NCI-H345 treated with DMSO at 0.1 percent for 48 hours (cell line): ENCODE data around the gene NOSIP.

Source experiments
- DNase-seq: peaks from one replicate; lab custom pipeline; 2025; ENCODE audit not compliant: unreplicated experiment; lab: John Stamatoyannopoulos, UW

The NOSIP gene

DNA sequence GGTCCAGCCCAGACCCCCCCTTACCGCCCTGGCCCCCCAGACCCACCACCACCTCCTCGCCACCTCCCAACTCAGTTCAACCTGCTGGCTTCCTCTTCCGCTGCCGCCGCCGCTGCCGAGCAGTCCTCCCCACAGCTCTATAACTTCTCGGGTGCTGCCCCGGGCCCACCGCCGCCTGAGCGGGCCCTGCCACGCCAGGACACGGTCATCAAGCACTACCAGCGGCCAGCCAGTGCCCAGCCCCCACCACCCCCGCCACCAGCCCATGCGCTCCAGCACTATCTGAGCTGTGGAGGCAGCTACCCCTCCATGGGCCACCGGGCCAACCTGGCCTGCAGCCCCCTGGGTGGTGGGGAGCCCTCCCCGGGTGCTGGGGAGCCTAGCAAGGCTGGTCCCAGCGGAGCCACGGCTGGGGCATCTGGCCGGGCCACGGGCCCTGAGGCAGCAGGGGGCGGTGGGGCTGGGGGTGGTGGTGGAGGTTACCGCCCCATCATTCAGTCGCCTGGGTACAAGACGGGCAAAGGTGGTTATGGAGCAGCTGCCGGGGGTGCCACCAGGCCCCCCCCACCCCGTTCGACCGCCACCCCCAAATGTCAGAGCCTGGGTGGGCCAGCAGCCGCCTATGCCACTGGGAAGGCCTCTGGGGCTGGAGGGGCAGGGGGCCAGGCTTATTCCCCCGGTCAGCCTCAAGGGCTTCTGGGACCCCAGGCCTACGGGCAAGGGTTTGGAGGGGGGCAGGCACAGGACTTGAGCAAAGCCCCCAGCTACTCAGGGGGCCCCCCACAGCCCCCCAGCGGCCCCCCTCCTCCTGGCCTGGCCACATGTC, 14.8 kb upstream of the NOSIP start:
- DNase-seq, result no peak

DNA sequence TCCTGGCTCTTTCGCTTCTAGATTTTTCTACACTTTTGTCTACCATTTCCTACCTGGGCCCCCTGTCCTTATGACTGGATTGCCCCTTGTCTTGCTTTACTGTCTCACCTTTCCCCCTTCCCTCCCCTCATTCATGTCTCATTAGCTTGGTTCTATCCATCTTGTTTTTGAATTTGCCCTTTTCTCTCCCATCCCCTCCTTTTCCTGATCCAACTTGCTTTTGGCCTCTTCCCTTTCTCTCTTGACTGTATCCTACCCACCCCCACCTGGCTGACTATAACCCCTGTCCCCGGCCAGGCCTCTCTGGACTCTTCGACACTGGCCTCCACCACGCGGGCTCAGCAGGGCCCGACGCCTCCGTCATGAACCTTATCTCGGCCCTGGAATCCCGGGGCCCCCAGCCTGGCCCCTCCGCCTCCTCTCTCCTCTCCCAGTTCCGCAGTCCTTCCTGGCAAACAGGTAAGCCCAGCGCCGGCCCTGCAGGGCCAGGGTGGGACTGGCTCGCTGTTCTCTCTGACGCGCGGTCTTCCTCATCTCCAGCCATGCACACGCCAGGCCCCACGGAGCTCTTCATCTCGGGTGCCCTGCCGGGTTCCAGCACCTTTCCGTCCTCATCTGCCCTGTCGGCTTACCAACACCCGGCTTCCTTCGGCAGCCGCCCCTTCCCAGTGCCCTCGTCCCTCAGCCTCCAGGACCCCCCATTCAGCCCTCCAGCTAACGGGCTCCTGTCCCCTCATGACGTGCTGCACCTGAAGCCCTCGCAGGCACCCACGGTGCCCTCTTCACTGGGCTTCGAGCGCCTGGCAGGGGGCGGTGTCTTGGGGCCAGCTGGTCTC, 14.0 kb upstream of the NOSIP start:
- DNase-seq, result no peak

DNA sequence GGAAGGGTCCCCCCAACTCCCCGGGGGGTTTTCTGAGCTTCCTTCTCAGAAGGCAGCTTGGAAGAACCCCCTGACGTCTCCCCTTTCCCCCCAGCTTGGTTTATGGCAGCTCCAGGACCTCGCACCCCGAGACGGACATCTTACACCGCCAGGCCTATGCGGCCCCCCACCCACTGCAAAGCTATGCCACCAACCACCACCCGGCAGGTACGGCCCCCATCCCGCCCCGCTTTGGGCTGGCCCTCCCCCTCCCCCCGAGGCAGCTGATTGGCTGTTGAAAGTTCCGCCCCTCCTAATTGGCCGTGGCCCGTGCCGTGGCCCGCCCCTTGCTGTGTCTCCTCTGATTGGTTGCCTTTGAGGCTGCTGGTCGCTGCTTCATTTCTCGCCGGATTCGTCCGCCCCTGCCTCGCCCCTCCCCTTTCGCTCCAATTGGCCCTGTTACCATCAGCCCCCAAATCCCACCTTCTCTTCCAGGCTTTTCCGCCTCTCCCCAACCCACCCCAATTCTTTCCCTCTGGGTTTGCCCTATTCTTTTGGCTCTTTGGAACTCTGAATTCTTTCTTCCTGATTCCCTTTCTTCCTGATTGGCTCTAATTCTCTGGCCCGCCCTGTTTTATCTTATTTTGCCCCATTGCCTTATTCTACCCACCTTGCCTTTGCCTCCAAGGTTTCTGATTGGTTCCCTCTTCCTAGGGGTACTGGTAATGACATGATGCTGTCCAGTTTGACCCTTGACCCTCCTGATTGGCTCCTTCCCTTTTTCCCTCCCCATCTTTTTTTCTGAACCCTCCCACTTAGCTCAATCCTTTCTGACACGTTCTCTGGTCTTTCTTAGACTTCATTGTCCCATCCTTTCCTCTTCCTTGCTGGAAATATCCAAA, 13.1 kb upstream of the NOSIP start:
- no peak for DNase-seq

DNA sequence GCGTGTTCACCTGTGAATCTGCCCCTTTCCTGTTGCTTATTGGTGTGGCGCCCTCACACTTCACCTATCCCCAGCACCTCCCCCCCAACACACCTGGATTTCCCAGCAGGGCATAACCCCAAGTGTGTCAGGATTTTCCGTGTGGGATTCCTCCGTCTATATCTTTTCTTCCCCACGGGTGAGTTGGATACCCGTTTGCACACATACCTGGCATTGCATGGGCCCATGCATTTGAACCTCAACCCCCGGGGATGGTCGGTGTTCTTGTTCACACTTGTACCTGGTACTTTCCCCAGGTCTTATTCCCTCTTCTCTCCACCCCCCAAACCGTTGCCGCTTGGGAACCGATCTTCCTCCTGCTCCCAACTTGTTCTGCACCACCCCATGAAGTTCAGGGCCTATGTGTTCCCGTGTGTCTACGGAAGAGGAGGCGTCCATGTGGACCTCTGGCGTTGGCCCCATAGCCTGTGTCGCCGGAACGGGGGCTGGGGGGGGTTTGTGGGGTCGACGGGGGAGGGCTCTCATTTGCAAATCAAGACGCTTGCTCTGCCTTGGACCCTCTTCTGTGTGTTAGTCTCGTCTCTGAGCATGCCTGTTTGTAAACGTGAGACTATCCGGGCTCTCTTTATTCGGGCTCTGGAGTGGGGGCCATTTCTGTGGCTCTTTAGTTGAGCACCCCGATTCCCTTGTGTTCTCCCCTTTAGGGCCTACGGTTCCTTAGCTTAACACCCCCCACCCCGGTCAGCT, 12.3 kb upstream of the NOSIP start:
- DNase-seq, result no peak

DNA sequence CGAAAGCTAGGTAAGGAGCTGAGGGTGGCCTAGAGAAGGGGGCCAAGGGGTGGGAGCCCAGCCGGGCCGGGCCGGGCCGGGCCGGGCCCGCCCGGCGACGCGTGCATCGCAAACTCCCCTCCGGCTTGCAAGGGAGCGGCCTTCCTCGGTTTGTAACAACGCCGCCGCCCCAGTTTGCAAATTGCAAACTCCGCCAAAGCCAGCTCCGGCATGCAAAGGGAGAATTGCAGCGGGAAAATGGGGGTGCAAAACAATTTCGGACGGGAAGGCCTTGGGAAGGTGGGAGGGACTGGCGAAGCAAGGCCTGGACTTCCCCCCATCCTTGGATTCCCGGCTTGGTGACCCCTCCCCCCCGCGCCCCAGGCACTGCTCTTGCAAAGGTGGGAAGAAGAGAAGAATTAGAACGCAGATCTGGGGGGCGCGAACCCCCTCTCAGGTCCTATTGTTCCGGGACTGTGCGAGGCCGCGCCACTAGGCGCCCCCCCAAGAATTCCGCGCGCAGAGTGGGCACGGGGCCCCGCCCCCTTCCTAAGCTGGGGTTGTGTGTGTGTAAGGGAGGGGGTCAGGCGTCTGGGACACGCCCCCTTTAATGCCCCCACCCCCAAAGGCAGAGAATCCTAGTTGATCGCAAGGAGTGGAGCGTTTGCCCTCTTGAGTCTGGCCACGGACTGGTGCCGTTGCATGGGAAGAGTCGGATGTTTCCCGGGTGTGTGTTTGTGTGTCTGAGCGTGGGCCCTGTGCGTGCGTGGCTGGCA, 11.6 kb upstream of the NOSIP start:
- no peak for DNase-seq

DNA sequence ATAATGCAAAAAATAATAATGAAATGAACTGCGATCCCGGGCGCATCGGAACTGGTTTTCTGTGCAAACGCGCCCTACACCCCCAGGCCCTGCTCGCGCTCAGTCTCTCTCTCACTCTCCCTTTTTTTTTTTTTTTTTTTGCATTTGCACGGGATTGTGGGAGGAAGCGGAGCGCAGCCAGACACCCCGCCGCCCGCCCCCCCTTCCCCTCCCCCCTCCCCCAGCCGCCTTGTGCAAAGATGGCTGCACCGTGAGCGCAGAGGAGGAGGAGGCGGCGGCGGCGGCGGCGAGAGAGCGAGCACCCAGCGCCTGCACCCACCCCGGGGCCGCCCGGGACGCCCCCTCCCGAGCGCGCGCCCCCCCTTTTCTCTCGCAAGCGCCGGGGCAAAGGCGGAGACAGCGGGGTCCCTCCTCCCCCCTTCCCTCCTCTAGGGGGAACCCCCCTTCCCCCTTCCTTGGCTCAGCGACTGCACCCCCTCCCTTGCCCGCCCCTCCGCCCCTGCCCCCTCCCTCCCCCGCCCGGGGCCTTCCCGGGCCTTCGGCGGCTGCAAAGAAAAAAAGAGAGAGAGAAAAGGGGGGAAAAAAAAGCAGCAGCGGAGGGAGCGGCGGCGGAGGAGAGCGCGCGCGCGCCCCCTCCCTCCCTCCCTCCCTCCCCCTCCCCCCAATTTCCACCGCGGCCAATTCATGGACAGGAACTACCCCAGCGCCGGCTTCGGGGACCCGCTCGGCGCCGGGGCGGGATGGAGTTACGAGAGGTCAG, 10.8 kb upstream of the NOSIP start, which contains the start of gene PRR12:
Gene PRR12, plus strand, starts transcription at position 212 of the 760 bp plus-strand sequence. Its CDS starts 473 bp downstream, at position 685.
- DNase-seq, result peak; percentile 35

DNA sequence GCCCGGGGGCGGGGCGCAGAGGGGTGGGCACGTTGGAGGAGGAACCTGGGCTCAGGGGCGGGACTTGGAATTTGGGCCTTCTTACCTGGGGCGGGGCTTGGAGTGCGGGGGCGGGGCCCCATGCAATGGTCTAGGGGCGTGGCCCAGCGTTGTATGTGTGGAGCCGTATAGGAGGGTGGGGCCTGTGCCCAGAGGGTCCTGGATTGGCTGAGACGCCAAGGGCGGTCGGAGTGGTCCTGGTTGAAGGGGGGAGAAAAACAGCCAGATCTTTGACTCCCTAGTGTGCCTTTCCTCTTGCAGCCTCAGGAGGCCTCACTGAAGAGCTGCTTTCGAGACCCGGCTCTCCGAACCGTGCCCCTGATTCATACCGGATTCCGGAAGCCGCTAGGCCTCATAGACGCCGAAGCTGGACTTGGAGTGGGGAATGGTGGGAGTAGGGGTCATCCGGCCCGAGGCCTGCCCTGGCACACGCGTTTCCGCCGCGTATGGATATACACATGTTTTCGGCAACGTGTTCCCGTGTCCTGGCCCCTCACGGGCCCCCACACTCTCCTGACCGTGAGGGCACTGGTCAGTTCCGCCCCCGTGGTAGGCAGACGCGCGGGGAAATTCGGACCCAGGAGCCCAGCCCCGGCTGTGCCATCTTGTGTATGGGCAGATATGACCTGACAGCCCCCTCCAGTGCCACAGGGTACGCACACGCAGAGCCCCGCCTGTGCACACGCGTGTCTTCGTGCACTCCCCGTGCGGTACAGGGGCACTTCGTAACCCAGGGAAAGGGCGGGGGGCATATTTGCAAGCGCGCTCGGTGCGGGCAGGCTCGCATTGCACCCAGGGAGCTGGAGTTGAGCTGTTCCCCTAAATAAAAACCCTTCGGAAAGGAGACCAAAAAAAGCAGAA, 10.0 kb upstream of the NOSIP start:
- peak; percentile 82 for DNase-seq

DNA sequence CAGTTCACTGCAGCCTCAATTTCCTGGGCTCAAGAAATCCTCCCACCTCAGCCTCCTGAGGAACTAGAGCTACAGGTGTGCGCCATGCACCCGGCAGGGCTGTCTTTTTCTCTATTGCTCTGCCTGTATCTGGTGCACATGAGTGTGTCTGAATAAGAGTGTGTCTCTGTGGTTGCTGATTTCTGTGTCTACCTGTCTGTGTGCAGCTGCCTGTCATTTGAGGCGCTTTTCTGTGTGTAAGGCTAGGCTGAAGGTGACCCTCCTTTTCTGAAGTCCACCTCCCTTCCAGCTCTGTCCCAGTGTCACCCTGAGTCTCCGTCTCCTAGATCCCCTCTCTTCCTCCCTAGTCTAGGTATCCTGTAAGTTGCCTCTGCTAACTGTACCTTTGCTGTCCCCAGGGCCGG, 9.1 kb upstream of the NOSIP start:
- DNase-seq, result no peak

DNA sequence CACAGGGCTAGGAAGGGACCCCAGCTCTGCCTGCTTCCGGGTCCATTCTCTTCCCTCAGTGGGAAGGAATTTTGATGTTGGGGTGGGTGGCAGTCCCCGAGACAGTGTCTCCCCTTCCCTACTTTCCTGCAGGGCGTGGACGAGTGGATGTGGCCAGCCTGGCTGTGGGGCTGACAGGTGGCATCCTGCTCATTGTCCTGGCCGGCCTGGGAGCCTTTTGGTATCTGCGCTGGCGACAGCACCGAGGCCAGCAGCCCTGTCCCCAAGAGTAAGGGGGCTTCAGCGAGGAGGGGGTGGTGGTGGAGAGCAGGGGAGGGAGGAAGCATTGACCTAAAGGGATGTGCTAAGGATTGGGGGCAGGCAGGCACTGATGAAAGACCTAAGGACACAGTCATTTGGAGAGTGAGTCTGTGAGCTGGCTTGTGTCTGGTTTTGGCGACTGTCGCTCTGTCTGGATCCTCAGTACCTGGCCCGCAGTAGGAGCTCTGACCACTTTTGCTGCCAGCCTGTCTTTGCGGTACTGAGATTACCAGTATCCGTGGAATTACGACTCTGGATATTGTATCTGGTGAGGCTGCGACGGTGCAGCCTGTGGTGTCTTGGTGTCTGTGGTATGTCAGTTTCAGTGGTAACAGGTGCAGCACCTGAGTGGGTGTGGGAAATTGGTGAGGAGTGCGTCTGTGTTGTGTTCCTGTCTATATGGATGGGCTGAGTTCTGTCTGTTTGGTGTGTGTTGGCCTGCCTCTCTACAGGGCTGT, 8.2 kb upstream of the NOSIP start:
- DNase-seq, result no peak

DNA sequence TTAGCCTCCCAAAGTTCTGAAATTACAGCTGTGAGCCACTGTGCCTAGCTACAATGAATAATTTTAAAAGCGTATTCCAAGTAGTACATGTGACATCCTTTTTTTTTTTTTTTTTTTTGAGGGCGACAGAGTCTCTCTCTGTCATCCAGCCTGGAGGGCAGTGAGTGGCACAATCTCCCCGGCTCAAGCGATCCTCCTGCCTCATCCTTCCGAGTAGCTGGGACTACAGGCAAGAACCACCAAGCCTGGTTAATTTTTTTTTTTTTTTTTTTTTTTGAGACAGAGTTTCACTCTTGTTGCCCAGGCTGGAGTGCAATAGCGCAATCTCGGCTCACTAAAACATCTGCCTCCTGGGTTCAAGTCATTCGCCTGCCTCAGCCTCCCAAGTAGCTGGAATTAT, 6.9 kb upstream of the NOSIP start:
- no peak for DNase-seq

DNA sequence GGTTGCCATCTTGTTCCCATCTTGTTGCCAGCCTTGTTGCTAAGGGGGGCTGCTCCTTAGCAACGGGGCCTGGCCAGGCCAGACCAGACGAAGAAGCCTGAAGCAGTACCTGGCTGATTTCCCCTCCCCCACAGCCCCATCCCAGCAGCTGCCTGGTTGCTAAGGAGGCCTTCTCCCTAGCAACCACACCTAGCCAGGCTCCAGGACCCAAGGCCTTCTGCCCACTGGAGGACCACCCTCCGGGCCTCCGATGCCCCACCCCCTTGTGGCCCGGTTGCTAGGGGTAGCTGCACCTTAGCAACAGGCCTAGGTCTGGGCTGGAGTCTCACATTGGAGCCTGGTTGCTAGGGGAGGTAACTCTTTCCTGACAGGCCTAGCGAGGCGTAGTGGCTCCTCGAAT, 4.7 kb upstream of the NOSIP start:
- DNase-seq, result no peak

DNA sequence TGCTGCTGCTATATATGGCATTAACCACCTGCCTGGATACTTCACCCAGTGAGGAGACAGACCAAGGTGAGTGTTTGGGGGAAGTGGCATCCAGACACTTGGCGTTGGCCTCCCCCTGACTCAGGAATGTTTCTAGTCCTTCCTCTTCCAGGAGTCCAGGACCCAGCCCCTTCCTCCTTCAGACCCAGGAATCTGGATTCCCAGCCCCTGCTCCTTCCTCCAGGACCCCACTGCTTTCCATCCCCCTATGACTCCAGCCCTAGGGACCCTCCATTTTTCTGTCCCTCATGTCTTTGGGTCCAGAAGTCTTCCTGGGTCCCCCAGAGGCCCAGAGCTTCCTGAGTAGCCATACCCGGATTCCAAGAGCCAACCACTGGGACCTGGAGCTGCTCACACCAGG, 2.9 kb upstream of the NOSIP start:
- DNase-seq, result no peak

DNA sequence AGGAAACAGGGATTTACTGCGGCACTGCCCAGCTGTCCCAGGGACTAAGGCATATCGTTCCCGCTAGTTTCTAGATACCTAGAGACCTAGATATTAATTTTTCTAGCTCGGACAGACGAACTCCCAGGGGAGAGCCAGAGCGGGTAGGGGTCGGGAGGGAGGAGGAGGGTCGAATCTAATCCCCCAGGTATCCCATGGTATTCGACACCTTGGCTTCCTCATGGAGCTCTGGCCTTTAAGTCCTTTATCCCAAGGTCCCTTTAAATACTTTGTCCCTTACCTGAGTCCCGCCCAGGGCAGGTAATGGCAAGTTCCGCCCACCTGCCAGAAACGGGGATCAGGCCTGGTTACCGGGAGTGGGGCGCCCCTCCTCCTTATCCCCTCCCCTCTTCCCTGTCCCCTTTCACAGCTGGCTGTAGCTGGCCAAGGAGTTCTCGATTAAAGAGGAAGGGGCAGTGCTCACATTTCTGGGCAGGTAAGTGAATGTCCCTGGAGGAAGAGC, 702 bp upstream of the NOSIP start, which contains the start of gene PRRG2:
Gene PRRG2, plus strand, starts transcription at position 310 of the 502 bp plus-strand sequence. CDS start 1,904 bp downstream, outside the sequence.
- no peak for DNase-seq

DNA sequence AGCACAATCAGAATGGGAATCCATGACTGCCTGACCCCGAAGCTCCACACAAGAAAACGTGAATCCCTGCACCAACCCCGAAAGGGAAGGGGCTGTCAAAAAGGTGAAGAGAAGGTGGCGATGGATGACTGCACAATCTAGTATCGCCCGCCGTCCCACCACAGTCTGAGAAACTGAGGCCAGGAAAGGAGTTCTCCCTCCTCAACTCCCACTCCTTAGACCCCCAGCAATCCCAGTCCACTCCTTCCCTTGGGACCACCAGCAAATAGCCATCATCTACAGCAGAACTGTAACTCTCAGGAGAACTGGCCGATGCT, 451 bp downstream of the NOSIP start:
- no peak for DNase-seq

DNA sequence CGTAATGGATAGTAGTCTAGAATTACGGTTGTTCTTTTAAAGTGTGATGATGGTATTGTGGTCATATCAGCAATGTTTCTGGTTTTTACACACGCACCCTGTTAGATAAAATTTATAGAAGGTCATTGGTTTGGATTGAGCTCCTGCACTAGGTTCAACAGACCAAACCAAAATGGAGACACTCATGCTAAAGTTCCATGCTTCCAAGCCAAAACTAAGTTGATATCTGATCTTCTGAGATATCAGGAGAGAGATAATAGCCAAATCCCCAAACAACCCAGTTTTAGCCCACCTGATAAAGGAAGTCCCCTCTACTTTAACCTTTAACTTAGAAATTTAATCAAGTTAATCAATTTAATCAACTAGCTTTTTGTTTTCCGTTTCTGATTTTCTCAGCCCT, 1.2 kb downstream of the NOSIP start:
- DNase-seq, result no peak

DNA sequence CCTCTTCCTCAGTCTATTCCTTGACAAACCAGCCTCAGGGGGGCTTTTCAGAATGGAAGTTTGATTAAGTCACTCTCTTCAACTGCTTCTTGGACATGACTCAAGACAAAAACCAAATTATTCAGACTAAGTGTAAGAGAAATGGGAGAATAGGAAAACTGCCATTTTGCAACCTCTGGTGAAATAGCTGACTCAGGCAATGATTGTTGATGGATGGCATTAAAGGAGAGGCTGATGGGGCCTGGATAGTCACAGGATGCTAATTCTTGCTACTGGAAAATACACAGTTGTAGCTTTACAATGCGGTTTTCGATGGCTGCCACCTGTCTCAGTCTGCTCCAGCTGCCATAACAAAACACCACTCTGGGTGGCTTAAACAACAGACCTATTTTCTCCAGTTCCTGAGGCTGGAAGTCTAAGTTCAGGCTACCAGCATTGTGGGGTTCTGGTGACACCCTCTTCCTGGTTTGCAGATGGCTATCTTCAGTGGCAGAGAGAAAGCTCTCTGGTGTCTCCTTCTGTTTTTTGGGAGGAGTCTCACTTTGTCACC, 6.1 kb downstream of the NOSIP start:
- no peak for DNase-seq

DNA sequence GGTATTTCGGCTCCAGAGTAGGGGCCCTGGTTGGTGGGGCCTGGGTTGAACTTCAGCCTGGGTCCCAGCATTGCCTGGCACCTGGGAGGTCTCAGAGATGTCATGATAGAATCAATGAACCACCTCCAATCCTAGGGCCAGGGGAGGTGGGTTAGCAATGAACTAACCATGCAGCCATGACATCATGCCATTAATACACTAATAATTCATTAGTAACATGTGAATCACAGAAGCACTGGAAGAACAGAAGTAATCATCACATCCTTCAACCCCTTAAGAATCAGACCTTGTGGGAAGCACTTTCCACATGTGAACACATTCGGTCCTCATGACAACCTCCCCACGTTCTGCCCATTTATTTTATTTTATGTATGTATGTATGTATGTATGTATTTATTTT, 6.9 kb downstream of the NOSIP start:
- DNase-seq, result no peak
